ENCODE measurements around the gene CLEC2D.
"Not testable (repeated sequence)": the region's sequence is repeated elsewhere in the genome, so short reads cannot be mapped to it uniquely, and the experiment has no call there.

Gene CLEC2D

DNA sequence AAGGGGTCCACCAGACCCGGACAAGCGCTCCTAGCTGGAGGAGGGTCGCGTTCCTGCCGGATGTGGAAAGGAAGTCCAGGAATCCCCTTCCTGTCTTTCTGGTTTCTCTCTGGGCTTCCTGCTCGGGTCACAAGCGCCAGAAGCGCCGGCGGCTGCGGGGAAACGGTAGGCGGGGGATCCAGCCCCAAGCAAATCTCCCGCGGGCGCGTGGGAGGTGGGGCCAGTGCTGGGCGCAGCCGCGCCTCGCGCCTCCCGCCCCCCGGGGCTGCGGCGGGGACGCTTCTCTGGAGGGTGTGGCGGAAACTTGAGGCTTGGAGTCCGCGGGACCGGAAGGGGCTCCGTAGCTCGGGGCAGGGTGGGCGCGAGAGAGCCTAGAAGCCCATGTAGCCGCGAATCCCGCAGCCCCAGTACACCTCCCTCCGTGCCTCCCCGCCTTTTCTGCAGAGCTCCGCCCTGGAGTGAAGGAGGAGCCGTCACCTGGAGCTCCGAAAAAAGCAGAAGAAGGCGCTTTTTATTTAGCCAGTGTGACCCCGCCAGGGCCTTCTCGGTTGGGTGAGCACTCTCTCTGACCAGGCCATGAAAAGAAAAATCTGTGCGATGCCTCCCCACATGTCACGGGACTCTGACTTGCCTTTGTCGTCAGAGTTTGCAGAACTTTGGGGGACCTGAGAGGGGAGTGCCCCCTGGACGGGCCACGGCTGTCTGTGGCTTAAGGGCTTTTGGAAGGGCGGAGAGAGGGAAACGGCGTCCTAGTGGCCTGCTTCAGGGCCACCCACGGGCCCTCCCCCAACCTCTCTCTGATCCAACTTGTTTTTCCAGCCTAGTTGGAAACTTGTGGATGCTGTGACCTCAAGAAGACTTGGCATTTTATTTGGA, 21.4 kb upstream of the CLEC2D start:
- peak; percentile 90 for ATAC-seq
- peaks cover 30% of the 10 kb centered on the region for H3K36me3 Mint-ChIP-seq
- peak overlapping the region; percentile 96 for H3K4me3 Mint-ChIP-seq
- no peaks in the 10 kb centered on the region for H3K27me3 Mint-ChIP-seq
- H3K4me1 Mint-ChIP-seq, result peaks cover 53% of the 10 kb centered on the region
- peak overlapping the region; percentile 98 for H3K27ac Mint-ChIP-seq
- peaks cover 4% of the 10 kb centered on the region for H3K9me3 Mint-ChIP-seq

DNA sequence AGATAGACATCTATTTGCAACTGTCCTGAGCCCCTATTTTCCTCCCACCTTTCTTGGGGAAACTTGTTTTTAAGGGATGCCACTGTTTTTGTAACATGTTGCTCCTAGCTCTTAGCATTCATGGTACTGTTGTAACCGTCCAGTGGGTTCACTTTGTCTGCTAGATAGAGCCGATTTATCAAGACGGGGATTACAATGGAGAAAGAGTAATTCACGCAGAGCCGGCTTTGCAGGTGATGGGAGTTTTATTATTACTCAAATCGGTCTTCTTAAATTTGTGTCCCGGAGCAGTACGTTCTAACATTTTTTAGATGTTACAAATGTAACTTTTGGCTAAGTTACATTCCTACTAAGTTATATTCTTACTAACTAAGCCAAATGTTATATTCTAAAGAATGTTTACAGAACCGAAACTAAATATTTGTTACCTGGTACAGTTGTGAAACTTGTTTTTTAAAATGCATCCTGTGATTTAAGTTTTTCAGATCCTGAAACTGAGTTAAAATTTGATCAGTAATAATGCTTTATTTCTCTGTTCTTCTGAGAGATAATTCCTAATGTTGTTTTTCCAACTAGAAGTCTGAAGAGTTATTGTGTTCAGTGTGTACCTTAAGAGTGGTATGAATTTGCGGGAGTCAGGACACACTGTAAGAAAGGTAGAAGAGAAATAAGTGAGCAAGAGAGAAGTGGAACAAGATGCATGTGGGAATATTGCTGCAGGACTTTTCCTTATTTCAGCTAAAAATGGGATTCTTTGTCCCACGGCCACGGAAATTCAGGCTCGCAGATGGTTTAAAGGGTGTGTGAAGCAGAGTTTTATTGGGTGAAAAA, 20.6 kb upstream of the CLEC2D start:
- no peaks in the 10 kb centered on the region for H3K27me3 Mint-ChIP-seq
- H3K36me3 Mint-ChIP-seq, result peaks cover 34% of the 10 kb centered on the region
- H3K27ac Mint-ChIP-seq, result peak overlapping the region; percentile 98
- no peak for ATAC-seq
- peaks cover 53% of the 10 kb centered on the region for H3K4me1 Mint-ChIP-seq
- H3K4me3 Mint-ChIP-seq, result peak overlapping the region; percentile 96
- H3K9me3 Mint-ChIP-seq, result peaks cover 4% of the 10 kb centered on the region

DNA sequence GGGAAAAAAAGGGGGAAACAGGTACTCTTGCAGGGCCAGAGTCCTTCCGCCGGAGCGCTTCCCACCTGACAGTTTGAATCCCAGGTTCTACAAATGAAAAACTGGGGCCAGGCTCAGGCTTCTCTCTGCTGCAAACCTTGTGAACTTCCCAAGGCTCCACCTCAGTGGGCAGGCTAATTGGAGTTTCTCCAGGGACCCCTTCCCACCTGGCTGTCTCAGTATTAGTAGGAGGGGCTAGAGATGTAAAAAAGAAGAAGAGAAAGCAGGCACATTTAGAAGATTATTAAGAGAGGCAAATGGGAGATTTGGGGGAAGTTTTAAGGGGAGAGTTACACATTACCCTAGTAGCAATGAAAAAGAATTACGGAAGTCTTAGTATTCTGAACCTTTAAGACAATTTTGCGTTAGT, 20.0 kb upstream of the CLEC2D start:
- peak overlapping the region; percentile 98 for H3K27ac Mint-ChIP-seq
- peaks cover 36% of the 10 kb centered on the region for H3K36me3 Mint-ChIP-seq
- ATAC-seq, result peak; percentile 7
- peaks cover 7% of the 10 kb centered on the region for H3K9me3 Mint-ChIP-seq
- H3K27me3 Mint-ChIP-seq, result no peaks in the 10 kb centered on the region
- peaks cover 54% of the 10 kb centered on the region for H3K4me1 Mint-ChIP-seq
- H3K4me3 Mint-ChIP-seq, result peak overlapping the region; percentile 96

DNA sequence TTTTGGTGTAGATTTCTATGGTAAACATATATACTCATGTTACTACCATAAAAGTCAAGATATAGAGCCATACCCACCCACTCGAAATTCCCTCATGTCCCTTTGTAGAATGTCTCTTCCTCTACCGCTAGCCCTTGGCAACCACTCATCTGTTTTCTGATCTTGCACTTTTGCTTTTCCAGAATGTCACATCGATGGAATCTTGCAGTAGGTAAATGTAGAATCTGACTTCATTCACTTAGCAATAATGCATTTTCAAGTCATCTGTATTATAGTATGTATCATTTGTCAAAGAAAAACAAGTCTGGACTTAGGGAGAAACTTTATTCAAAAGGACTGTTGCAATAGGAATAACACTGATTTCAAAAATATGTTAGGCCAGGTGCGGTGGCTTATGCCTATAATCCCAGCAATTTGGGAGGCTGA, 19.3 kb upstream of the CLEC2D start:
- peaks cover 59% of the 10 kb centered on the region for H3K4me1 Mint-ChIP-seq
- peaks cover 6% of the 10 kb centered on the region for H3K9me3 Mint-ChIP-seq
- peak overlapping the region; percentile 98 for H3K27ac Mint-ChIP-seq
- H3K27me3 Mint-ChIP-seq, result no peaks in the 10 kb centered on the region
- H3K4me3 Mint-ChIP-seq, result peak overlapping the region; percentile 96
- ATAC-seq, result no peak
- peaks cover 39% of the 10 kb centered on the region for H3K36me3 Mint-ChIP-seq

DNA sequence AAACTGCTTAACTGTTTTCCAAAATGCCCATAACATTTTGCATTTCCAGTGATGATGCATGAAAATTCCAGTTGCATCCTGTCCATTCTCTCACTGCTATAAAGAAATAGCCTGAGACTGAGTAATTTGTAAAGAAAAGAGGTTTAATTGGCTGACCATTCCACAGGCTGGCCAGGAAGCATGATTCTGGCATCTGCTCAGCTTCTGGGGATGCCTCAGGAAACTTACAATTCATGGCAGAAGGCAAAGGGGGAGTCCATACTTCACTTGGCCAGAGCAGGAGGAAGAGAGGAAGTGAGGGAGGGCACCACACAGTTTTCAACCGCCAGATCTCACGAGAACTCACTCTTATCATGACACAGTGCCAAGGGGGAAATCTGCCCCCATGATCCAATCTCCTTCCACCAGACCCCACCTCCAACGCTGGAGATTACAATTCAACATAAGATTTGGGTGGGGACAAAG, 18.2 kb upstream of the CLEC2D start:
- no peak for ATAC-seq
- peaks cover 45% of the 10 kb centered on the region for H3K36me3 Mint-ChIP-seq

DNA sequence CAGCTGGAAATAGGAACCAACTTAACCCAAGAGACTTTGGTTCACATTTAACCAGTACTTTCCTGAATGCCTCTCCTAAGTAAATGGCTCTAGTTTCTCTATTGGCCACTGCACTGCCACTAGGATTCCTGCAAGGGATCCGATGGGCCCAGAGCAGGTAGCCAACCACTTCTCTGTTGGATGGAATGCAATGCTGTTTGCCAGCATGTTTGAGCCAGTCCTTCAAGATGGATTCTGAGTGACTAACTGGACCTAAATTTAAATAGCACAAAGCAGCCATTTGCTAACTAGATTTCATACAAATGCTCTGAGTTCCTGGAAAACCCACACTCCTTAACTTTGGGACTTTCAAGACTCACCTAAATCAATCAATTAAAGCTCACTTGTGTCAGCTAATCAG, 9.5 kb upstream of the CLEC2D start:
- H3K4me3 Mint-ChIP-seq, result no peak overlapping the region
- peaks cover 41% of the 10 kb centered on the region for H3K4me1 Mint-ChIP-seq
- no peaks in the 10 kb centered on the region for H3K9me3 Mint-ChIP-seq
- ATAC-seq, result no peak
- peaks cover 91% of the 10 kb centered on the region for H3K36me3 Mint-ChIP-seq
- no peaks in the 10 kb centered on the region for H3K27me3 Mint-ChIP-seq
- peak overlapping the region; percentile 32 for H3K27ac Mint-ChIP-seq

More for the DNA sequence above, 18.2 kb upstream of the CLEC2D start:
- Mint-ChIP-seq H3K27ac (peak overlapping the region; percentile 98), H3K9me3 (peaks cover 3% of the 10 kb centered on the region), H3K4me1 (peaks cover 66% of the 10 kb centered on the region), H3K27me3 (no peaks in the 10 kb centered on the region), H3K4me3 (peak overlapping the region; percentile 96)

DNA sequence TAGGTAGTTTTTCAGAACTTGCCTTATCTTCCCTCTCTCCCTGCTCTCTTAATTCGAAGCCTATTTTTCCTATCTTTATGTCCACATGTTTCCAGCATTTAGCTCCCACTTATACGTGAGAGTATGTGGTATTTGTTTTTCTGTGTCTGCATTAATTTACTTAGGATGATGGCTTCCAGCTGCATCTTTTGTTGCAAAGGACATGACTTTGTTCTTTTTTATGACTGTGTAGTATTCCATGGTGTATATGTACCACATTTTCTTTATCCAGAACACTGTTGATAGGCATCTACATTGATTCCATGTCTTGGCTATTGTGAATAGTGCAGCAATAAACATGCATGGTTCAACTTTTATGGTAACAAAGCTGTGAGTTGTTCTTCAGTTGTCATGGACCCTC, 7.8 kb upstream of the CLEC2D start:
- Mint-ChIP-seq H3K4me1 (peaks cover 30% of the 10 kb centered on the region), H3K27ac (peak overlapping the region; percentile 70), H3K9me3 (no peaks in the 10 kb centered on the region), H3K4me3 (no peak overlapping the region), H3K27me3 (no peaks in the 10 kb centered on the region), H3K36me3 (peaks cover 78% of the 10 kb centered on the region)
- ATAC-seq, result no peak

DNA sequence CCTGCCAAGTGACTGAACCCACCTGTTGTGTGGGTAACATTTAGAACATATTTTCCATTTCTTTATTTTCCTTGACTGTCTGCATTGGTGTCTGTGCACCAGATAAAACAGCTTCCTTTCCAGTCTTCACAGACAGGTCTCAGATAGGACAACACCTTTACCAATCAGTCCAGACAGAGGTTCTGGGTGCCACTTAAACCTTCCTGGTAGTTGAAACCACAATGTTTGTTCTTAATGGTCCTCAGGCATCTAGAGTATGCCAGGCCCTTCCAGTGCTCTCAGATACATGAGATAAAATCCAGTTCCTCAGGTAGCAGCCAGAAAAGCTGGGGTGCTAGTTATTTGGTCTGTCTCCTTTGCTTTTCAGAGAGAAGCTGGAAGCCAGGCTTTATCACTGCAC, 7.0 kb upstream of the CLEC2D start:
- Mint-ChIP-seq H3K9me3 (no peaks in the 10 kb centered on the region), H3K27me3 (no peaks in the 10 kb centered on the region), H3K27ac (peak overlapping the region; percentile 70), H3K36me3 (peaks cover 78% of the 10 kb centered on the region), H3K4me3 (no peak overlapping the region), H3K4me1 (peaks cover 34% of the 10 kb centered on the region)
- ATAC-seq, result no peak

DNA sequence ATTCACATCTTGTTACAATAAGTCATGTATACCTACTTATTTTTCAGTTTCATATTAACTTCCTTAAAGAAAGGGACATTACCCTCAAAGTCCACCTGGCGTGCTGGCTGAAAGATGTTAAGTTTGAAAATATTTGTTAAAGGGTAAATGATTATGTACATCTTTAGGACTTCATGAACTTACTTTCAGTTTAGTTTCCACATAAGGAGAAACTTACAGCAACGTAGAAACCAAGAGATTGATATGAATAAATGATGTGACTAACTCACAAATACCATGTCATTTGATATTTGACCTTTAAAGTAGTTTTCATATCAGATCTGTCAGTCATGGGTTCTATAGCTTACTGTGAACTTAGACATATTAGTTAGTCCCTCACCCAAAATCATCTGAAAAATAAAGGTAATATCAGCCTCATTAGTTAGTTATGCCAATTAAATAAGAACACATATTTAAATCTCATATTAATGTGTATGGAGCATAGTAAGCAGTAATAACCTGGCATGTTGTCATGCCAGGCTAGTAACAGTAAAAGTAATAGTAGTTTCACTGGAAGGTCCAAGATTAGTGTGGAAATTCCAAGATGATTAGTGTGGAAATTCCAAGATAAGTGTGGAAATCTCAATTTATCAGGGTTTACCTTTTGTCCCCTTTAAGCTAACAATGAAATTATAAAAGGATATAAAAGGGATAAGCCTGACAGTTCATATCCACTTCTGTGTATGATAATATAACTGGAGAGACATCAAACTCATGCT, 1.9 kb upstream of the CLEC2D start:
- no peaks in the 10 kb centered on the region for H3K27me3 Mint-ChIP-seq
- H3K36me3 Mint-ChIP-seq, result peaks cover 63% of the 10 kb centered on the region
- peak overlapping the region; percentile 73 for H3K4me3 Mint-ChIP-seq
- peak overlapping the region; percentile 93 for H3K27ac Mint-ChIP-seq
- H3K9me3 Mint-ChIP-seq, result no peaks in the 10 kb centered on the region
- peak; percentile 71 for ATAC-seq
- peaks cover 60% of the 10 kb centered on the region for H3K4me1 Mint-ChIP-seq

DNA sequence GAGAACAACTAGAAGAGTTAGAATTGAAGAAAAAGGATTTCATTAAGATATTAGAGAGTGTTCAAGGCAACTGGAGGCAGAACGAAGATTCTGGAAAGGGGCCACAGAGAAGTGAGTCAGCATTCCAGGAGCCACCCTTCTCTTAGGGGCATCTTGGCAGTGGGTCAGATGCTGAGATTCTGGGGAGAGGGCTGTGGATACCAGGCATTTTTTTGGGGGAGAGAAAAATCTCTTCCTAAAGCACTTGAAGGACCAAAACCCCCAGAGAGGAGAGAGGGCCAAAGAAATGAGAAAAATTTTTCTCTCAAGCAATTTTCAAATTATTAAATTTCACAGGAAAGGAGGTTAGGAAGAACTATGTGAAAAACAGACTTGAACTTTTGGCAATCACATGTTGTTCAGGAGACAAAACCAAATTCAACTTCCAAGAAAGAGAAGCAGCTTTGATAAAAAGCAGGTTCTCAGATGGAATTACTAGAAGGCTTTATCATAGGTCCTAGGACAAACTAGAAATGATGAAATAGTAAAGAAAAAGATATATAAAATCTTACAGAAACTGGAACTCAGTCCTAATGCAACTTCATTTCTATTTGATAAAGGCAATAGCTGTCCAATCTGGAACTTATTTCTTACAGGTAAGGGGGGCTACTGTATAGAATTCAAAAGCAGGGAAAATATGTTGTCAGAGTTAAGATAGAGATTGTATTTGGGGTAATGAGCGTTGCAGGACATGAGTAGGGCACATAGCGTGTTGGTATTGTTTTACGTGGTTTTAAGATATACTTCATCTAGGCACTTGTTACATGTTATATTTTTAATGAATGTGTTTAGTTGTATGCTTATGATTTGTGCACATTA, 1.1 kb upstream of the CLEC2D start:
- Mint-ChIP-seq H3K9me3 (no peaks in the 10 kb centered on the region), H3K27ac (peak overlapping the region; percentile 93), H3K4me1 (peaks cover 60% of the 10 kb centered on the region), H3K27me3 (no peaks in the 10 kb centered on the region), H3K36me3 (peaks cover 64% of the 10 kb centered on the region), H3K4me3 (peak overlapping the region; percentile 73)
- no peak for ATAC-seq

DNA sequence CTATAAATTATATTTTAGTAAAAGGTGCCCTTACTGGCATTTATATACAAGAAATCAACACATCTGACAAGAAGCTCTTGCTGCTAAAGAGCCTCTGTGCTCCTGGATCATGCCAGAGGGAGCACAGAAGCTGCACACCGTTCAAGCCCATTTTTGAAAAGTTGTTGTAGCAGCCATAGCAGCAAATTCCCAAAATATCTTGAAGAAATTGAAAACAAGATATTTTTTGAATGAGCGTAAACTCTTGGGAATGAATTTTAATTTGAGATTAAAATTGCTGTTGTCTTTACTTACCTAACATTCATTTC, 540 bp upstream of the CLEC2D start:
- Mint-ChIP-seq H3K4me3 (peak overlapping the region; percentile 18), H3K4me1 (peaks cover 61% of the 10 kb centered on the region), H3K36me3 (peaks cover 64% of the 10 kb centered on the region), H3K27ac (peak overlapping the region; percentile 93), H3K9me3 (no peaks in the 10 kb centered on the region), H3K27me3 (no peaks in the 10 kb centered on the region)
- ATAC-seq, result no peak

DNA sequence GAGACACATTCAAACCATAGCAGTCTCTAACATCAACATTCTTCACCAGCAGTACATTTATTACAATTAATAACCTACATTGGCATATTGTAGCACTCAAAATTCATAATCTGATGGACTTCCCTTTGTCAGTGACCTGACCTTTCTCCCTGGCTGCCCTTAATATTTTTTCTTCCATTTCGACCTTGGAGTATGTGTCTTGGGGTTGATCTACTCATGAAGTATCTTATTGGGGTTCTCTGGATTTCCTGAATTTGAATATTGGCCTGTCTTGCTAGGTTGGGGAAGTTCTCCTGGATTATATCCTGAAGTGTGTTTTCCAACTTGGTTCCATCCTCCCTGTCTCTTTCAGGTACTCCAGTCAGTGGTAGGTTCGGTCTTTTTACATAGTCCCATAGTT, 2.8 kb downstream of the CLEC2D start:
- H3K4me3 Mint-ChIP-seq, result peak overlapping the region; percentile 84
- H3K27me3 Mint-ChIP-seq, H3K9me3 Mint-ChIP-seq, ATAC-seq: not testable (repeated sequence)
- peaks cover 74% of the 10 kb centered on the region for H3K4me1 Mint-ChIP-seq
- peak overlapping the region; percentile 93 for H3K27ac Mint-ChIP-seq
- peaks cover 77% of the 10 kb centered on the region for H3K36me3 Mint-ChIP-seq

DNA sequence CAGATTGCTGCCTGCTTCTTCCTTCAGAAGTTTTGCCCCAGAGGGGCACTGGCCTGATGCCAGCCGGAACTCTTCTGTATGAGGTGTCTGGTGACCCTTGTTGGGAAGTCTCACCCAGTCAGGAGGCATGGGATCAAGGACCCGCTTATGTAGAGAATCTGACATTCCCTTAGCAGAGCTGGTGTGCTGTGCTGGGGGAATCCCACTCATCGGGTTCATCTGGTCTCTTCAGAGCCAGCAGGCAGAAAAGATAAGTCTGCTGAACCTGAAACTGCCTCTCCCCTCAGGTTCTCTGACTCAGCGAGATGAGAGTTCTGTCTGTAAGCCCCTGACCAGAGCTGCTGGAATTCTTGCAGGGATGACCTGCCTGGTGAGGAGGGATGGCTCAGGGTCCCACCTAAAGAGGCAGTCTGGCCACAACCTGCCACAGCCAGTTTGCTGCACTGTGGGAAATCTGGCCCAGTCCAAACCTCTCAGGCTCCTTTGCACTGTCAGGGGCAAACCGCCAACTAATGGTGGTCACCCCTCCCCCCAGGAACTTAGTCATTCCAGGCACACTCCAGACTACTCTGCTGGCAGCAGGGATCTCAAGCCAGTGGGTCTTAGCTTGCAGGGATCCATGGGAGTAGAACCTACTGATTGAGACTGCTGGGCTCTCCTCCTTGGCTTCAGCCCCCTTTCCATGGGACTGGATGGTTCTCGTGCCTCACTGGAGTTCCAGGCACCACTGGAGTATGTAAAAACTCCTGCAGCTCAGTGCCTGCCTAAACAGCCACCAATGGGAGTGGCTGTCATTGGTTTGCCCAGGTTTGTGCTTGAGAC, 4.1 kb downstream of the CLEC2D start:
- Mint-ChIP-seq H3K4me1 (peaks cover 74% of the 10 kb centered on the region), H3K9me3 (no peaks in the 10 kb centered on the region), H3K4me3 (peak overlapping the region; percentile 84), H3K36me3 (peaks cover 88% of the 10 kb centered on the region), H3K27ac (peak overlapping the region; percentile 93), H3K27me3 (no peaks in the 10 kb centered on the region)
- ATAC-seq, result peak; percentile 62

DNA sequence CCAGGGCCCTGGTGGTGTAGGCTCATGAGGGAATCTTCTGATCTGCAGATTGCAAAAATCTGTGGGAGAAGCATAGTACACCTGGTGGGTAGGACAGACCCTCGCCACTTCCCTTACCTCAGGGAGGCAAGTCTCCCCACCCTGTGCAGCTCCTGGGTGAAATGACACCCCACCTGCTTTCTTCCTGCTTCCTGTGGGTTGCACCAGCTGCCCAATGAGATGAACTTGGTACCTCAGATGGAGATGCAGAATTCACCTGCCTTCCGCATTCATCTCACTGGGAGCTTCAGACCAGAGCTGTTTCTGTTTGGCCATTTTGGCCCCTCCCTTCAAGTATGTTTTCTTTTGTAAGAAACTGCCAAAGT, 4.7 kb downstream of the CLEC2D start:
- ATAC-seq, result peak; percentile 37
- no peaks in the 10 kb centered on the region for H3K9me3 Mint-ChIP-seq
- peaks cover 71% of the 10 kb centered on the region for H3K4me1 Mint-ChIP-seq

More for the DNA sequence above, 4.7 kb downstream of the CLEC2D start:
- peak overlapping the region; percentile 84 for H3K4me3 Mint-ChIP-seq
- H3K27me3 Mint-ChIP-seq, result no peaks in the 10 kb centered on the region
- peak overlapping the region; percentile 93 for H3K27ac Mint-ChIP-seq
- peaks cover 92% of the 10 kb centered on the region for H3K36me3 Mint-ChIP-seq

All from stimulated activated memory B cell treated with anti-CD40 and anti-IgM and Interleukin-4, amounts not matched to agents 10 μg/mL and 1 μg/mL and 100 μg/mL, for 72 hours (primary cell).